ENCODE results near the gene DUSP11.
"Not testable (repeated sequence)": the region's sequence is repeated elsewhere in the genome, so short reads cannot be mapped to it uniquely, and the experiment has no call there.

Gene DUSP11

DNA sequence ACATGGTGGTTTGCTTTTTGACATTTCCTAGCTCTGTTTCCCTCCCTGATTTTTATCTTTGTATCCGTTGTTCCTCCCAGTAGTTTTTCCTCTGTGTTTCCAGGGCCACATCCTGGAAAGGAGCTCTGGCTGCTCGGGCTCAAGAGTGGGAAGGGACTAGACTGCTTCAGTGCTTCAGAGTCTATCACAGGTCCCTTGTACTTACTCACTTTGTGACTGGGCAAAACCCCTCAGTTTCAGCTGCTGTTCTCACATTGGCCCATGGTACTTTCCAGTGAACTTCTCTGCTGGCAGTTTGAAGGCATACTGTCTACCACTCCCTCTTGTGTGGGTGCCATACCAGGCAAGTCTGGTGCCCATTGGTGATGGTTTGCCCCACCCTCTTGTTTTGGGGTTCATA lies 41.3 kb upstream of the DUSP11 start:
- Mint-ChIP-seq H3K4me3 (no peak overlapping the region), H3K36me3 (ENCODE audit: low read depth) (no peaks in the 10 kb centered on the region), H3K27ac (no peak overlapping the region), H3K9me3 (no peaks in the 10 kb centered on the region), H3K4me1 (no peaks in the 10 kb centered on the region), H3K27me3 (ENCODE audit: low read depth) (peaks cover 22% of the 10 kb centered on the region)
- TF ChIP-seq, protein P1, sequence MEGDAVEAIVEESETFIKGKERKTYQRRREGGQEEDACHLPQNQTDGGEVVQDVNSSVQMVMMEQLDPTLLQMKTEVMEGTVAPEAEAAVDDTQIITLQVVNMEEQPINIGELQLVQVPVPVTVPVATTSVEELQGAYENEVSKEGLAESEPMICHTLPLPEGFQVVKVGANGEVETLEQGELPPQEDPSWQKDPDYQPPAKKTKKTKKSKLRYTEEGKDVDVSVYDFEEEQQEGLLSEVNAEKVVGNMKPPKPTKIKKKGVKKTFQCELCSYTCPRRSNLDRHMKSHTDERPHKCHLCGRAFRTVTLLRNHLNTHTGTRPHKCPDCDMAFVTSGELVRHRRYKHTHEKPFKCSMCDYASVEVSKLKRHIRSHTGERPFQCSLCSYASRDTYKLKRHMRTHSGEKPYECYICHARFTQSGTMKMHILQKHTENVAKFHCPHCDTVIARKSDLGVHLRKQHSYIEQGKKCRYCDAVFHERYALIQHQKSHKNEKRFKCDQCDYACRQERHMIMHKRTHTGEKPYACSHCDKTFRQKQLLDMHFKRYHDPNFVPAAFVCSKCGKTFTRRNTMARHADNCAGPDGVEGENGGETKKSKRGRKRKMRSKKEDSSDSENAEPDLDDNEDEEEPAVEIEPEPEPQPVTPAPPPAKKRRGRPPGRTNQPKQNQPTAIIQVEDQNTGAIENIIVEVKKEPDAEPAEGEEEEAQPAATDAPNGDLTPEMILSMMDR (IDR thresholded peaks at IDR 0.05; ENCODE audit: unreplicated experiment in 3 of 3) = no peak

DNA sequence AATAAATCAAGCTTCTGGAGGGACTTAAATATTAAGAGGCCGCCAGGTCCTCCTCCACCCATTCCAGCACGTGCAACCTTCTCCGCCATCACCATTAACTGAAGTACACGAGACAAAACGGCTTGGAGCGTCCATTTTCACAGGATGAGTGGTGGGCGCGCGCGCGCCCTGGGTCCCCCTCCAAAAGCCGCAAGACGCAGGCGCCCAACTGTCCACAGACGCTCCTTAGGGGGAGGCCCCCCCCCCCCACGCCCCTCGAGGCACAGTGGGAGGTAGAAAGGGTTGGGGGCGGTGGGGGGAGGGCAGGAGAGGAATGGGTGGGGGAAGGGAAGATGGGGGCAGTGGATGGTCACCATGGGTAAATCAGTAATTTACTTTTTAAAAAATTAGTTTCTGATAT lies 38.4 kb upstream of the DUSP11 start:
- Mint-ChIP-seq H3K4me1 (no peaks in the 10 kb centered on the region), H3K27me3 (ENCODE audit: low read depth) (peaks cover 34% of the 10 kb centered on the region), H3K27ac (no peak overlapping the region), H3K4me3 (no peak overlapping the region), H3K36me3 (ENCODE audit: low read depth) (no peaks in the 10 kb centered on the region), H3K9me3 (no peaks in the 10 kb centered on the region)
- TF ChIP-seq, protein P1 (IDR thresholded peaks at IDR 0.05; ENCODE audit: unreplicated experiment in 3 of 3) = no peak

DNA sequence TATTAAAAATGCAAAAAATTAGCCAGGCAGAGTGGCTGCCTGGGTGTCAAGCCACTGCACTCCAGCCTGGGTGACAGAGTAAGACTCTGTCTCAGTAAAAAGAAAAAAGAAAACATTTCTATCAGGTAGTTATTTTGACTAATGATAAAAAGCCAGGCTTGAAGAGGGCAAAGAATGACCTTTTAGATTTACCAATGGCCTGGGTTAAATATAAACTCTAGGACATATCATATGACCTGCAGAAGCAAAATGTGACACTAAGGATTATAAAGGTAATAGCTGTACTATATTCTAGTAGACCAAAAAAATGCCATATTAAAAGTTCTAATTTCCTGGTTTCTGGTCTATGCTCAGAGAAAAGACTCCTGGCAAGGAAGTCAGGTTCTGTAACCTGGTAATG lies 32.7 kb upstream of the DUSP11 start:
- H3K9me3 Mint-ChIP-seq = no peaks in the 10 kb centered on the region
- H3K36me3 Mint-ChIP-seq (ENCODE audit: low read depth) = no peaks in the 10 kb centered on the region
- no peaks in the 10 kb centered on the region for H3K4me1 Mint-ChIP-seq
- no peak overlapping the region for H3K27ac Mint-ChIP-seq
- peaks cover 42% of the 10 kb centered on the region for H3K27me3 Mint-ChIP-seq (ENCODE audit: low read depth)
- TF ChIP-seq, protein P1 (IDR thresholded peaks at IDR 0.05; ENCODE audit: unreplicated experiment in 3 of 3) = no peak
- H3K4me3 Mint-ChIP-seq = no peak overlapping the region

DNA sequence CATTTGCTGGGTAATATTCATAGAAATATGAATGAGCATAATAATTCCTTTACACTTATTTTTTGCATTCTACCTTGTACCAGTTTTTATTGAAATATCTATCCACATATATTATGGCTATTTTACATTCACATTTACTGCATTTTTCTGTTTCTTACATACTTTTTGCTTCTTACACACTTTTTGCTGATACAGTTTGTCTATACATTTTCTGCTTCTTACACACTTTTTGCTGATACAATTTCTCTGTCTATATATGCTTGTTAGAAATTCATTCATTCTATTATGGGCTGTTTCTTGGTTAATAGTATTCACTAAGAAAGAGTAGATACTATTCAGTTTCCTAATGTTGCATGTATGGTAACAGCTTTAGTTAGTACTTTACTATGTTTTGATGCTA lies 32.0 kb upstream of the DUSP11 start:
- Mint-ChIP-seq H3K36me3 (ENCODE audit: low read depth) (no peaks in the 10 kb centered on the region), H3K27ac (no peak overlapping the region), H3K27me3 (ENCODE audit: low read depth) (peaks cover 42% of the 10 kb centered on the region), H3K4me3 (no peak overlapping the region), H3K9me3 (no peaks in the 10 kb centered on the region), H3K4me1 (no peaks in the 10 kb centered on the region)
- TF ChIP-seq, protein P1 (IDR thresholded peaks at IDR 0.05; ENCODE audit: unreplicated experiment in 3 of 3) = no peak

DNA sequence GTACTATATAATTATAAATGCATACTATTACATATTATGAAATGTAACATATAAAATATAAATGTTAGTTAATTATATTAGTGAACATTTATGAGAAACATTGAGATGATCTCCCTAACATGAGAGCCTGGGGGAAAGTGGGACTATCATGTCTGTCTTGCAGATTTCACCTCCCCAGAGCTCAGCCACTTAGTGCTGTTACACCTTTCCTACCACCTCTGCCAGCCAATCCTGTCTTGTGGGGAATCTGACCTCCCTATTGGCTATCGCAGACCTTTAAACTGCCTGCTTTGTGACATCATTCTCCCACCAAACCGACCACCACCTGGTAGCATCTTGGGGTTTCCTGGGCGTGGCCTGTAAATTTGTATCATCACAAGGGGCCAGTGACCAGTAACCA lies 4.0 kb upstream of the DUSP11 start, which contains the start of gene C2orf78:
Gene C2orf78, plus strand, starts transcription at position 301 of the 400 bp plus-strand sequence. CDS start 127 bp downstream, outside the sequence.
- peaks cover 10% of the 10 kb centered on the region for H3K4me1 Mint-ChIP-seq
- H3K36me3 Mint-ChIP-seq (ENCODE audit: low read depth); H3K27ac Mint-ChIP-seq; H3K27me3 Mint-ChIP-seq (ENCODE audit: low read depth); H3K9me3 Mint-ChIP-seq; H3K4me3 Mint-ChIP-seq: not testable (repeated sequence)

DNA sequence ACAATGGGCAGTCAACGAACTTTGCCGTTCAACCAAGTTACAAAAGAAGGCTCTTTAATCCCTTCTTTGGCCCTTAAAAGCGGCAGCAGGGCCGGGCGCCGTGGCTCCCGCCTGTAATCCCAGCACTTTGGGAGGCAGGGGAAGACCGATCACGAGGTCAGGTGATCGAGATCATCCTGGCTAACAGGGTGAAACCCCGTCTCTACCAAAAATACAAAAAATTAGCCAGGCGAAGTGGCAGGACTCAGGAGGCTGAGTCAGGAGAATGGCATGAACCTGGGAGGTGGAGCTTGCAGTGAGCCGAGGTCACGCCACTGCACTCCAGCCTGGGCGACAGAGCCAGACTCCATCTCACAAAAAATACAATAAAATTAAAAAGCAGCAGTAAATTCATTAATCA lies 3.5 kb upstream of the DUSP11 start:
- not testable (repeated sequence) for H3K4me3 Mint-ChIP-seq; H3K27ac Mint-ChIP-seq; H3K36me3 Mint-ChIP-seq (ENCODE audit: low read depth); H3K27me3 Mint-ChIP-seq (ENCODE audit: low read depth); H3K9me3 Mint-ChIP-seq
- H3K4me1 Mint-ChIP-seq = peaks cover 13% of the 10 kb centered on the region

DNA sequence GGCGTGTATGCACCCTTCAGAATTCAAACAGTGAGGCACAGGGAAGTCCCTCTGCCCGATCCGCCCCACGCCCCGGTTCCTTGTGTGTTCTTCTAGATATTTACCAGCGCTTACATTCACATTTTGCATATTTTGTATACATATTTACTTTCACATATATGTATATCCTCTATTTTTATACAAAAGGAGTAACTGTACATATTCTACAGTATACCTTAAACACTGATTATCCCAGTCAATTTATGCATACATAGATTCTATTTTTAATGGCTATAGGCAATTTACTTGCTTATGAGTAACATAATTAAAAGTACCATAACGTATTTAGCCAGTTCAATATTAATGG lies 307 bp upstream of the DUSP11 start:
- H3K27me3 Mint-ChIP-seq (ENCODE audit: low read depth) = peaks cover 6% of the 10 kb centered on the region
- peaks cover 22% of the 10 kb centered on the region for H3K4me1 Mint-ChIP-seq
- H3K36me3 Mint-ChIP-seq (ENCODE audit: low read depth) = peaks cover 23% of the 10 kb centered on the region
- TF ChIP-seq, protein P1 (IDR thresholded peaks at IDR 0.05; ENCODE audit: unreplicated experiment in 3 of 3) = no peak
- H3K9me3 Mint-ChIP-seq = no peaks in the 10 kb centered on the region
- peak overlapping the region; percentile 94 to 97 (median 96) for H3K27ac Mint-ChIP-seq
- peak overlapping the region; percentile 98 to 100 (median 99) for H3K4me3 Mint-ChIP-seq

DNA sequence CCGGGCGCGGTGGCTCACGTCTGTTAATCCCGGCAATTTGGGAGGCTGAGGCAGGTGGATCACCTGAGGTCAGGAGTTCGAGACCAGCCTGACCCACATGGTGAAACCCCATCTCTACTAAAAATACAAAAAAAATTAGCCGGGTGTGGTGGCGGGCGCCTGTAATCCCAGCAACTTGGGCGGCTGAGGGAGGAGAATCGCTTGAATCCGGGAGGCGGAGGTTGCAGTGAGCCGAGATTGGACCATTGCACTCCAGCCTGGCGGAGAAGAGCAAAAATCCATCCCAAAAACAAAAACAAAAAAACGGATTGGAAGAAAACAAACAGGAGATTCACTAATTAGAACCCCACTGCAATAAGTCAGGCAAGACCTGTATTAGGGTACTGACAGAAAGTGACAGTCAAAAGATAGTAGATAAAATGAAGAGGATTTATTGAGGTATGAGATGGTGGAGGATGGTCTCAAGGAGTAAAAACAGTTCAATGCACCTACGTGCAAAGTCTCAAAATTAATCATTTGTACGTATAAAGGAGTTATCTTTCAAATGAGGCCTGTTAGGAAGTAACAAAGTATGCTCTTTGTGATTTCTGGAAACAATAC lies 936 bp downstream of the DUSP11 start:
- H3K36me3 Mint-ChIP-seq (ENCODE audit: low read depth) = peaks cover 35% of the 10 kb centered on the region
- not testable (repeated sequence) for H3K27me3 Mint-ChIP-seq (ENCODE audit: low read depth); H3K9me3 Mint-ChIP-seq
- peaks cover 22% of the 10 kb centered on the region for H3K4me1 Mint-ChIP-seq
- H3K4me3 Mint-ChIP-seq = peak overlapping the region; percentile 98 to 100 (median 99)
- H3K27ac Mint-ChIP-seq = peak overlapping the region; percentile 94 to 97 (median 96)

Data from nephron (organoid).